GM12874 (cell line): ENCODE measurements around the gene PCDHGA9.

Source experiments
- TF ChIP-seq, protein P1 (sequence below): IDR thresholded peaks from 2 replicates; pipeline ENCODE4 v1.5.1; 2011; ENCODE audit warnings: low read depth, mild to moderate bottlenecking, control low read depth, low read length, moderate library complexity; ENCODE audit not compliant: insufficient read depth

The PCDHGA9 gene

DNA sequence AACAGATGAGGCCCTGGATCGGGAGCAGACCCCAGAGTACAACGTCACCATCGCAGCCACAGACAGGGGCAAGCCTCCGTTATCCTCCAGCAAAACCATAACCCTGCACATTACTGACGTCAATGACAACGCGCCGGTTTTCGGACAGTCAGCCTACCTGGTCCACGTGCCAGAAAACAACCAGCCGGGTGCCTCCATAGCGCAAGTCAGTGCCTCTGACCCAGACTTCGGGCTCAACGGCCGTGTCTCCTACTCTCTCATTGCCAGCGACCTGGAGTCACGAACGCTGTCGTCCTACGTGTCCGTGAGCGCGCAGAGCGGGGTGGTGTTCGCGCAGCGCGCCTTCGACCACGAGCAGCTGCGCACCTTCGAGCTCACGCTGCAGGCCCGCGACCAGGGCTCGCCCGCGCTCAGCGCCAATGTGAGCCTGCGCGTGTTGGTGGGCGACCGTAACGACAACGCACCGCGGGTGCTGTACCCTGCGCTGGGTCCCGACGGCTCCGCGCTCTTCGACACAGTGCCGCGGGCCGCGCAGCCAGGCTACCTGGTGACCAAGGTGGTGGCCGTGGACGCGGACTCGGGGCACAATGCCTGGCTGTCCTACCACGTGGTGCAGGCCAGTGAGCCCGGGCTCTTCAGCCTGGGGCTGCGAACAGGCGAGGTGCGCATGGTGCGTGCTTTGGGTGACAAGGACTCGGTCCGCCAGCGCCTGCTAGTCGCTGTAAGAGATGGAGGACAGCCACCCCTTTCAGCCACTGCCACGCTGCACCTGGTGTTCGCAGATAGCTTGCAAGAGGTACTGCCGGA lies 16.7 kb downstream of the PCDHGA9 start:
- TF ChIP-seq, protein P1, sequence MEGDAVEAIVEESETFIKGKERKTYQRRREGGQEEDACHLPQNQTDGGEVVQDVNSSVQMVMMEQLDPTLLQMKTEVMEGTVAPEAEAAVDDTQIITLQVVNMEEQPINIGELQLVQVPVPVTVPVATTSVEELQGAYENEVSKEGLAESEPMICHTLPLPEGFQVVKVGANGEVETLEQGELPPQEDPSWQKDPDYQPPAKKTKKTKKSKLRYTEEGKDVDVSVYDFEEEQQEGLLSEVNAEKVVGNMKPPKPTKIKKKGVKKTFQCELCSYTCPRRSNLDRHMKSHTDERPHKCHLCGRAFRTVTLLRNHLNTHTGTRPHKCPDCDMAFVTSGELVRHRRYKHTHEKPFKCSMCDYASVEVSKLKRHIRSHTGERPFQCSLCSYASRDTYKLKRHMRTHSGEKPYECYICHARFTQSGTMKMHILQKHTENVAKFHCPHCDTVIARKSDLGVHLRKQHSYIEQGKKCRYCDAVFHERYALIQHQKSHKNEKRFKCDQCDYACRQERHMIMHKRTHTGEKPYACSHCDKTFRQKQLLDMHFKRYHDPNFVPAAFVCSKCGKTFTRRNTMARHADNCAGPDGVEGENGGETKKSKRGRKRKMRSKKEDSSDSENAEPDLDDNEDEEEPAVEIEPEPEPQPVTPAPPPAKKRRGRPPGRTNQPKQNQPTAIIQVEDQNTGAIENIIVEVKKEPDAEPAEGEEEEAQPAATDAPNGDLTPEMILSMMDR, result no peak

DNA sequence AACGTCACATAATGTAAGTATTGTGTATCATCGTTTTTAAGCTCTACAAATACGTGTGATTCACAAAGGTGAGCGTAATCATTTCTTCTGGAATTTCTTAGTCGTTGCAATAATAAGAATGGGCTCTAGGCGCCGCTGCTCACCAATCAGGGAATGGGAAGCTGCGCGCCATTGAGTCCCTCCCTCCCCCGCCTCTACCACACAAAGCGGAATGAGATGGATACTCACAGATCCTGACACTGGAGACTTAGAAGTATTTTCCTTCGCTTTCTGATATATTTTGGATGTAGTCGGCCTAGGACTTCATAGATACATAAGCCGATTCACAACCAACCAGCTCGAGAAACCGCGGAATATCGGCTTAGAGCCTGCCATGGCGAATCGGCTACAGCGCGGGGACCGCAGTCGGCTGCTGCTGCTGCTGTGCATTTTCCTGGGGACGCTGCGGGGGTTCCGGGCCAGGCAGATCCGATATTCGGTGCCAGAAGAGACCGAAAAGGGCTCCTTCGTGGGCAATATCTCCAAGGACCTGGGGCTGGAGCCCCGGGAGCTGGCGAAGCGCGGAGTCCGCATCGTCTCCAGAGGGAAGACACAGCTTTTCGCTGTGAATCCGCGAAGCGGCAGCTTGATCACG lies 18.4 kb downstream of the PCDHGA9 start, which contains the start of gene PCDHGA11:
TSS of gene PCDHGA11 (plus strand) at position 197 of the 634 bp plus-strand sequence. CDS start at position 374, 177 bp downstream.
- TF ChIP-seq, protein P1, result peak; percentile 75

DNA sequence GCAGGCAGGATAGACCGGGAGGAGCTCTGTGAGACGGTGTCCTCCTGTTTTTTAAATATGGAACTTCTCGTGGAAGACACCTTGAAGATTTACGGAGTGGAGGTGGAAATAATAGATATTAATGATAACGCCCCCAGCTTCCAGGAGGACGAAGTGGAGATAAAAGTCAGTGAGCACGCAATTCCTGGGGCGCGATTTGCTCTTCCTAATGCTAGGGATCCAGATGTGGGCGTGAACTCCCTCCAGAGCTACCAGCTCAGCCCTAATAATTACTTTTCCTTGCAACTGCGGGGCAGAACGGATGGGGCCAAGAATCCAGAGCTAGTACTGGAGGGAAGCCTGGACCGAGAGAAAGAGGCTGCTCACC lies 18.9 kb downstream of the PCDHGA9 start:
- TF ChIP-seq, protein P1, result no peak

GRCh38 chr5:141422742-141423291 lies 20.2 kb downstream of the PCDHGA9 start:
- TF ChIP-seq, protein P1, result no peak

GRCh38 chr5:141427783-141428426 lies 25.3 kb downstream of the PCDHGA9 start:
- TF ChIP-seq, protein P1, result no peak

DNA sequence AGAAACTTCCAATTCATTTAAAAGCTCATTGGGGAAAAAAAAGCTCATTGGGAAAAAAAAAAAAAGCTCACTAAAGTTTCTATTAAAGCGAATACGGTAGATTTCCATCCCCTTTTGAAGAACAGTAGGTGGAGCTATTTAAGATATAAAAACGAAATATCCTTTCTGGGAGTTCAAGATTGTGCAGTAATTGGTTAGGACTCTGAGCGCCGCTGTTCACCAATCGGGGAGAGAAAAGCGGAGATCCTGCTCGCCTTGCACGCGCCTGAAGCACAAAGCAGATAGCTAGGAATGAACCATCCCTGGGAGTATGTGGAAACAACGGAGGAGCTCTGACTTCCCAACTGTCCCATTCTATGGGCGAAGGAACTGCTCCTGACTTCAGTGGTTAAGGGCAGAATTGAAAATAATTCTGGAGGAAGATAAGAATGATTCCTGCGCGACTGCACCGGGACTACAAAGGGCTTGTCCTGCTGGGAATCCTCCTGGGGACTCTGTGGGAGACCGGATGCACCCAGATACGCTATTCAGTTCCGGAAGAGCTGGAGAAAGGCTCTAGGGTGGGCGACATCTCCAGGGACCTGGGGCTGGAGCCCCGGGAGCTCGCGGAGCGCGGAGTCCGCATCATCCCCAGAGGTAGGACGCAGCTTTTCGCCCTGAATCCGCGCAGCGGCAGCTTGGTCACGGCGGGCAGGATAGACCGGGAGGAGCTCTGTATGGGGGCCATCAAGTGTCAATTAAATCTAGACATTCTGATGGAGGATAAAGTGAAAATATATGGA lies 27.9 kb downstream of the PCDHGA9 start, which contains the start of gene PCDHGA12:
TSS of gene PCDHGA12 (plus strand) at position 176 of the 782 bp plus-strand sequence. CDS start at position 429, 253 bp downstream.
- TF ChIP-seq, protein P1, result peak; percentile 53
